ENCODE results near the gene OSBPL2. TPM values are rescaled to one million over a fixed set of nuclear protein-coding genes. Genes with fewer than 3 reads are reported as not detected.

OSBPL2 gene
- total and polyA plus RNA-seq, 9 of the 15 experiments (the other 6 are each of a cell fraction or from before 2014, with no cell fraction given): 2.5 to 25.6 (median 14.1) TPM

GRCh38 chr20:62203378-62204030 lies 34.8 kb upstream of the OSBPL2 start:
- H4K20me1 ChIP-seq (replicated peaks; ENCODE audit: control insufficient read depth, insufficient read depth, low read length): no peaks in the 10 kb centered on the region
- TF ChIP-seq ZNF639 (CRISPR knock-in tag; conservative IDR thresholded peaks at IDR 0.05 in 1 of 2, IDR thresholded peaks at IDR 0.05 in 1 of 2) (no peak), POLR2G (IDR thresholded peaks at IDR 0.05; ENCODE audit: low read depth, low read length) (peak; percentile 28; the same call in 1 of the 2 replicates), CUX1 (CRISPR knock-in tag; IDR thresholded peaks at IDR 0.05) (no peak)
- H3K4me3 ChIP-seq: no peak overlapping the region
- ChIA-PET POLR2A (interaction anchor here (0.6 to 0.9 kb wide), 3 partner anchors 20 to 237 kb away, joined by 3 read pairs; no protein-coding TSS in a partner anchor), CTCF (ENCODE audit: low intra/inter-chr PET ratio) (no interaction called here)
- H3K79me2 ChIP-seq (ENCODE audit: control insufficient read depth, insufficient read depth, low read length): no peaks in the 10 kb centered on the region
- DNase-seq (ENCODE audit: extremely low read depth in 1 of 4, low spot score in 3 of 4): no peak
- in situ Hi-C loops (cut with MboI) (no loop called here), intact Hi-C loops (cut with micrococcal nuclease) (no loop called here)
- H3K36me3 ChIP-seq (ENCODE audit: control insufficient read depth, insufficient read depth, low read length): peaks cover 43% of the 10 kb centered on the region; the same call in 2 of the 3 replicates
- H3K4me2 ChIP-seq (ENCODE audit: insufficient read depth, low read length): no peak overlapping the region
- WGBS (ENCODE audit: insufficient coverage, low coverage, missing lambda C conversion rate): 86% methylated on average over 22 of the region's 22 CpGs
- no peaks in the 10 kb centered on the region for H3K27me3 ChIP-seq (ENCODE audit: control insufficient read depth in 2 of 2, insufficient read depth in 2 of 2, low read length in 2 of 2)
- no peak overlapping the region for H3K27ac ChIP-seq (ENCODE audit: extremely low read depth, low read depth, low read length)
- no peak overlapping the region for H3K9ac ChIP-seq (ENCODE audit: insufficient read depth in 1 of 2, low read depth in 2 of 2, low read length in 2 of 2)
- H2AFZ ChIP-seq (ENCODE audit: low read depth, low read length): no peak overlapping the region
- FAIRE-seq: no peak
- H3K9me1 ChIP-seq (ENCODE audit: control insufficient read depth, insufficient read depth, low read length): no peaks in the 10 kb centered on the region
- ATAC-seq: no peak
- peaks cover 1 to 16% of the 10 kb centered on the region in 2 experiments; a peak in 3 of 5 replicates for H3K4me1 ChIP-seq (replicated peaks in 1 of 2; ENCODE audit: control insufficient read depth in 2 of 2, insufficient read depth in 2 of 2, low read length in 2 of 2)
- no TSS peak for BruUV-seq (replicated peaks)
- H3K9me3 ChIP-seq (replicated peaks; ENCODE audit: control insufficient read depth, insufficient read depth, low read depth, low read length): no peaks in the 10 kb centered on the region

Data from K562 (cell line).